NCI-H2081 treated with DMSO at 0.1 percent for 48 hours (cell line): ENCODE data around the gene ZDHHC14.
"Not testable (repeated sequence)": the region's sequence is repeated elsewhere in the genome, so short reads cannot be mapped to it uniquely, and the experiment has no call there.

ENCODE experiments used
- DNase-seq: peaks from one replicate; lab custom pipeline; 2025; lab: John Stamatoyannopoulos, UW

Gene ZDHHC14

DNA sequence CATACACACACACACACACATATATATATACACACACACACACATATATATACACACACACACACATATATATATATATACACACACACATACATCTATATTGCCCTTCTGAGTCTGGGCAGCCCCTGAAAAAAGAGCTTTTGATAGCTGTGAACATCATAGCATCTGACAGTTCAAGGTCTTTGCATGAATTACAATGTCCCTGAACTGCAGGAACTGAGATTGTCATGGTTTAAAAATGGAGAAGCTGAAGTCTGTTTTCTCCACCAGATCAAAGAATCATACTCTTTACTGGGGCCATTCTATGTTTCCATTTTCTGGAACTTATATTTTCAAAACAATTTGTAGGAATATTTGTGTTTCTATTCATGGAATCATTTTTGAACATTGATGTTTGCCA, 189.8 kb downstream of the ZDHHC14 start:
- no peak for DNase-seq

DNA sequence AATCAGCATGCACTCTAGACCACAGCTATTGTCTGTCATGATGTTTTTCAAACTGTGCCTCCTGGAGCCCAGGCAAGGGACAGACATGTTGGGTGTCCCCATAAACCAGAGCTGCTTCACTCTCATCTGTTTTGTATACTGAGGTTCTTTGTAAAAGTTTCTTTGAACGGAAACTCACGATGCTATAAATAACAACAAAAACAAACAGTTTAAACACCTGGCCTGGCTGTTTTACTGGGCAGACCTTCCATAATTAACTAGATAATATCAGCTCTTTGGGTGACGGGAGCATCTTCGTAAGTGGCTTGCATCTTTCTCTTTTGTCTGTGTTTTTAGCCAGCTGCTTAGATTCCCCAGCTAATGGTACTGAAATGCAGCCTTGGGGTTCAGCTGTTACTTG, 190.3 kb downstream of the ZDHHC14 start:
- DNase-seq = no peak

DNA sequence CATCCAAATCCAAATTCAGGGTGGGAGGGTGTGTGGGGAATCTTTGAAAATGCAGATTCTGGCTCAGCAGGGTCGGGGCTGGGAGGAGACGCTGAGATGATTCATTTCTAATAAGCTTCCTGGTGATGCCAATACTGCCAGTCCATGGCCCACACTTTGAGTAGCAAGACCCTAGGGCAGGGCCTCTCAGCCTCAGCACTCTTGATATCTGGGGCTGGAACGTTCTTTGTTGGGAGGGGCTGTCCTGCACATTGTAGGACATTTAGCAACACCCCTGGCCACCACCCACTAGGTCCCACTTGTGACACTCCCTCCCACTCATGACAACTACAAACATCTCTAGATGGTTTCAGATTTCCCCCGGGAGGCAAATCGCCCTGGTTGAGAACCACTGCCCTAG, 191.0 kb downstream of the ZDHHC14 start:
- no peak for DNase-seq

DNA sequence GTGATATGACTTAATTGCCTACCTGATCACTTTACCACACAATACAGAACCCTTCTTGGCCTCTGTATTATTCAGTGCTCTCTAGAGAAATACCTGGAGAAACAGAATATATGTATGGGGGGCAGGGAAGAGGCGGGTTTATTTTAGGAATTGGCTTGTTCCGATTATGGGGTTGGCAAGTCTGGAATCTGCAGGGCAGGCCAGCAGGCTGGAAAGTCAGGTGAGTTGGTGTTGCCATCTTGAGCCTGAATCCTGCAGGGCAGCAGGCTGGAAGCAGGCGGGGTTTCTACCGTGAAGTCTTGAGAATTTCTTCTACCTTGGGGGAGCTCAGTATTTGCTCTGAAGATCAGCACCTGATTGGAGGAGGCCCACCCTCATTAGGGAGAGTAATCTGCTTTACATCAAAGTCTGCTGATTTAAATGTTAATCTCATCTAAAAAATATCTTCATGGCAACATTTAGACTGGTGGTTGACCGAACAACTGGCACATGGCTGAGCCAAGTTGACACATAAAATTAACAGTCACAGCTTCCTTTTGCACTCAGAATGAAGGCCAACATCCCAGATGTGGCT, 193.9 kb downstream of the ZDHHC14 start:
- DNase-seq = no peak

DNA sequence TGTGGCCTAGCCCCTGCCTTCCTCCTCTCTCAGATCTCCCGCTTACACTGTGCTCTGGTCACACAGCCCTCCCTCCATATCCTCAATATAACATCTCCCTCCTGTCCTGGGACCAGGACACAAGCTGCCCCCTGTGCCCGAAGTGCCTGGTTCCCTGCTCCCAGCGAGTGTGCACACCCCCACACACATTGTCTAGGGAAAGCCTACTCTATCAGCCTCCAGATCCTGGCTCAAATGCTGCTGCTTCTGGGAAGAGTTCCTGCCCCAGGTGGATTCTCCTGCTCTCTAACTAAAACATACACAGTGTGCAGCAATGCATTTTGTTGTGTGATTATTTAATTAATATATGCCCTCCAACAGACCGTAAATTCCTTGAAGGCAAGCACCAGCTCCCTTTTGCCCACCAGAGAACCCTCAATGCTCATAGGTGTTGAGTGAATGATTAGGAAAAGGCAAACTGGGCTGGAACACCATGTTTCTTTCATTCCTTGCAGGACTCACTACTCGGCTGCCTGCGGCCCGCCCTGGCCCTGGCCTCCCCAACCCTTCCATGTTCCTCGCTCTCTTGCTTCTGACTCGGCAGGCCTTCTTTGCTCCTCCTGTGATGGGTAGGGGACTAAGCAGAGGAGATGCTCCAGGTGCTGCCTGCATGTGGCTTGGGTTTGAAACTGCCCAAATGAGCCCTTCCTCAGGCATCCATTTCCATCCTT, 194.6 kb downstream of the ZDHHC14 start:
- DNase-seq = no peak

DNA sequence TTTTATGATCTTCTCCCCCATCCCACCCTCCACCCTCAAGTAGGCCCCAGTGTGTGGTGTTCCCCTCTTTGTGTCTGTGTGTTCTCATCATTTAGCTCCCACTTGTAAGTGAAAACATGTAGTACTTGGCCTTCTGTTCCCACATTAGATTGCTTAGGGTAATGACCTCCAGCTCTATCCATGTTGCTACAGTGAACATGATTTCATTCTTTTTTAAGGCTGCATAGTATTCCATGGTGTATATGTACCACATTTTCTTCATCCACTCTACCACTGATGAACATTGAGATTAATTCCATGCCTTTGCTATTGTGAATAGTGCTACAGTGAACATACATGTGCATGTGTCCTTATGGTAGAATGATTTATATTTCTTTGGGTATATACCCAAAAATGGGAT, 196.0 kb downstream of the ZDHHC14 start:
- DNase-seq = not testable (repeated sequence)

DNA sequence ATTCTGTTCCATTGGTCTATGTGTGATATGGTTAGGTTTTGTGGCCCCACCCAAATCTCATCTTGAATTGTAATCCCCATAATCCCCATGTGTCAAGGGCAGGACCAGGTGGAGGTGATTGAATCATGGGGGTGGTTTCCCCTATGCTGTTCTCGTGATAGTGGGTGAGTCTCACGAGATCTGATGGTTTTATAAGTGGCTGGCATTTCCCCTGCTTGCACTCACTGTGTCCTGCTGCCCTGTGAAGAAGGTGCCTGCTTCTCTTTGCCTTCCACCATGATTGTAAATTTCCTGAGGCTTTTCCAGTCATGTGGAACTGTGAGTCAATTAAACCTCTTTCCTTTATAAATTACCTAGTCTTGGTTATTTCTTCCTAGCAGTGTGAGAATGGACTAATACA, 197.5 kb downstream of the ZDHHC14 start:
- DNase-seq = not testable (repeated sequence)

DNA sequence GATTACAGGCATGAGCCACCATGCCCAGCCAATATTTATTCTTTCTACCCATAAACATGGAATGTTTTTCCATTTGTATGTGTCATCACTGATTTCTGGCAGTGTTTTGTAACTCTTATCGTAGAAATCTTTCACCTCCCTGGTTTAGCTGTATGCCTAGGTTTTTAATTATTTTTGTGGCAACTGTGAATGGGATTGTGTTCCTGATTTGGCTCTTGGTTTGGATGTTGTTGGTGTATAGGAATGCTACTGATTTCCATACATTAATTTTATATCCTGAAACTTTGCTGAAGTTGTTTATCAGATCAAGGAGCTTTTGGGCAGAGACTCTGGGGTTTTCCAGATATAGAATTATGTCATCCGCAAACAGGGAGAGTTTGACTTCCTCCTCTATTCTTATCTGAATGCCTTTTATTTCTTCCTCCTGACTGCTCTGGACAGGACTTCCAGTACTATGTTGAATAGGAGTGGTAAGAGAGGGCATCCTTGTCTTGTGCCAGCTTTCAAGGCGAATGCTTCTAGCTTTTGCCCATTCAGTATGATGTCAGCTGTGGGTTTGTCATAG, 198.6 kb downstream of the ZDHHC14 start:
- DNase-seq = no peak

DNA sequence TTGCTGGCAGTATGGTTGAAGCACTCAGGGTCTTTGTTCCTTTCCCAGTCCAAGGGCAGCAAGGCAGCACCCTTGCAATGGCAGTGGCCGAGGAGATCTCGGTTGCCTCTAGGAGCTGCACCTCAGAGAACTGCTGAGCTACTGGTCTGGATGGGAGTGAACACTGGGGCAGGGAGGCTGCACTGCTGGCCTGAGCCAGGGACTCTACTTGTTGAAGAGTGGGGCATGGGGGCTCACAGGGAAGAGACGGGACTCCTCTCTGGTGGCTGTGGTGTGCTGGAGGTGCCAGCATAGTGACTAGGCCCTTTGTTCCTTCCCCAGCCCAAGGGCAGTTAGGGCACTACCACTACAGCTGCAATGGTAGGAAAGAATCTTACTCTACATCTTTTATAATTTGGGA, 203.0 kb downstream of the ZDHHC14 start:
- no peak for DNase-seq

DNA sequence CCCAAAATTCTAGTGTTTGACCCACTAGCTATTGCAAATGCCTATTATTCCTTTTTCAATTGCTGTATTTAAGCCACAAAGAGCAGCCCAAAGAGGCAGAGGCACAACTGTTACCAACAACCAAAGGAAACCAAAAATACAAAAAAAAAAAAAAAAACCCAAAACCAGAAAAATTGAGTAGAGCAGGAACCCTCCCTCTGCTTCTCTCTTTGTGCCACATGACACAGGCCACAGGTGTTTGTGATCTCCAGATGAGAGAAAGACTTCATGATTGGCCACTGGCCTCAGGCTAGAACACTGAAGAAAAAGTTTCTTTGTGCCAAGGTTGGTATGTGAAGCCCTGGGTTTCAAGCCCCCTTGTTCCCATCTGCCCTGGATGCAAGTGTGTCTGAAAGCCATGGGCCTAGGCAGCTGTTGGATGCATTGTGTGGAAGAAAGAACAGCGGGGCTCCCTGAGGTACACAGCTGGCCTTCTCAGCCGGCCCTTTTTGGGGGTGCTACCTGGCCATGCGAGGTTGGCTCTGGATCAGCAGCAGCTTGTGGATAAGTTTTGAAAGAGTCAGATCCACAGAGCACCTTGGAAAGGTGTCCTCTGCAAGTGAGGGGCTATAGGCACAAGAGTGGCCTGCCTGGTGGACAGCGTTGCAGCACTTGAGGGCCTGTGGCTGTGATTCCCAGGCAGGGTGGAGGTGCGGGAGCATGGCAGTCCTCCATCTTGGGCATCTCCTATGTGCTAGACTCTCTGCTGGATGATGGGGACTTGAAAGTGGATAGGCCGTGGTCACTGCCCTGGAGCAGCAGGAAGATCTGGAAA, 204.5 kb downstream of the ZDHHC14 start:
- no peak for DNase-seq

DNA sequence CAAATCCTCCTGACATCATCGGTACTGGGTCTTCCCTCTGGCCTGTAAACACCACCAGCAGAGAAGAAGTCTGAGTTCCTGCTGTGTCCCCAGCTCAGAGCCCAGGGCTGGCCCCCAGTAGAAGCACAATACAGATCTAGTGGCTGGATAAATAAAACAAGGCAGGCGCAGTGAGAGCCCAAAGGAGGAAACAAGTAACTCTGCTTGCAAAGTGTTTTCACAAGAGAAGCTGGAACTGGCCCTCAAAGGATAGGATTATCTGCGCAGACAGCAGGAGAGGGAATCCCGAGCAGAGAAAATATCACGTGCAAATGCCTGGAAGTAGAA, 205.1 kb downstream of the ZDHHC14 start:
- no peak for DNase-seq

DNA sequence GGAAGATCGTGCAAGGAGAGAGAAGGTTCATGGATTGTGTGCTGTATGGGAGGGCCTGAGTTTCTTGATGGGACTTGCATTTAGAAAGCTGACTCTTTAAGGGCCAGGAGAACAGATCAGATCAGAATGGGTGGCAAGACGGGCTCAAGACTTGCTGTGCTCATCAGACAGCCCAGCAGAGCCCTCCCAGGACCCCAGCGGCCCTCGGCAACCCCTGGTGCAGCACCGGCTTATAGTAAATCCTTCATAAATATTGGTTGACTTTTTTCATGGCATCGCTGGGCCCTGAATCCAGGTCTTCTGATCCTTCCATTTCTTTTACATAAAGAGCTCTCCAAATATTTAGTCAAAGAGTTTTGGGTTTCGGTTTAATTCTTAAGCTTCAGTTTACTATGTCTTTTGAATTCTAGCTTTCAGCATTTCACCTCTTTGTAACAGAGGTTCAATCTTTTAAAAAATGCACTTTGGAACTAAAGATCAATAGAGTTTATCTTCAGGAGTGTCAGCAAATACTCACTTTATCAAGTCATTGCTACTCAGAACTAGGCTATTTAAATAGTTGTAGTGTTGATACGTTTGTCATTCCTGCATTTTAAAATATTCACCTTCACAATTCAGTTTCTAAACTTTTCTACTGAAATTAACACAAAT, 205.6 kb downstream of the ZDHHC14 start:
- DNase-seq = no peak

DNA sequence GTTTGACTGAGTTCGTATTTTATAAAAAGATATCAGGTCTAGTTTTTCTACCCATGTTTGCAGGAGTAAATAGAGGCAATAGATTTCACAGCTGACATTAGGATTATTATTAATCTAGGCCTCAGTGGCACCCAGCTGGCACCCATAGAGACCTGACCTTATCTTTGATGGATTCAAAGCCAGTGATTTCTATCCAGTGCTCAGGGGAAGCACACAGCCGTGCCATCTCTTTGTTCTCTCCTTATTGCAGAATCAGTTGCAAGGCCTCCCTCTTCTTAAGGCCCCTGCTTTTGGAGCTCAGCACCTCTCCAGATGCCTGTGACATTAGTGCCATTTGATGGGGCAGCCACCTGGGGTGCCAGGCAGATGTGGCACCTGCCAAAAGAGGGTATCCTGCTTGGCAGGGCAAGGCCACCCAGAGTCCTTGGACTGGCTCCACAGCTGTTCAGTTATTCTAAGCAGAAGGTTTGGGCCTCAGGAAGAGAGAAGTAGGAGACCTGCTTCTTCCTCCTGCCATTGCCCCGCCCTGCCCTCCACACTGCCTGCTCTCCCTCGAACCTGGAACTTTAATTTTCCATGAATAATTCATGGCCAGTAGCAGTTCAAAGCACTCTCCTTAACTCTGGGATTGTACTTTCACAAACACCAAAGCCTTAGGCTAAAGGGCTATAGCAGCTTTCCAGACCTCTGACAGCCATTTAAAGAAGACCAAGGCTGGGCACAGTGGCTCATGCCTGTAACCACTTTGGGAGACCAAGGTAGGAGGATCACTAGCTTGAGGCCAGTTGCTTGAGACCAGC, 206.3 kb downstream of the ZDHHC14 start:
- DNase-seq = no peak

DNA sequence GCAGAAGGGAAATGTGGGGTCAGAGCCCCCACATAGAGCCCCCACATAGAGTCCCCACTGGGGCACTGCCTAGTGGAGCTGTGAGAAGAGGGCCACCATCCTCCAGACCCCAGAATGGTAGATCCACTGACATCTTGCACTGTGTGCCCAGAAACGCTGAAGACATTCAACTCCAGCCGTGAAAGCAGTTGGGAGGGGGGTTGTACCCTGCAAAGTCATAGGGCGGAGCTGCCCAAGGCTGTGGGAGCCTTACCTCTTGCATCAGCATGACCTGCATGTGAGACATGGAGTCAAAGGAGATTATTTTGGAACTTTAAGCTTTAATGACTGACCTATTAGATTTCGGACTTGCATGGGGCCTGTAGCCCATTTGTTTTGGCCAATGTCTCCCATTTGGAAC, 209.7 kb downstream of the ZDHHC14 start:
- not testable (repeated sequence) for DNase-seq

DNA sequence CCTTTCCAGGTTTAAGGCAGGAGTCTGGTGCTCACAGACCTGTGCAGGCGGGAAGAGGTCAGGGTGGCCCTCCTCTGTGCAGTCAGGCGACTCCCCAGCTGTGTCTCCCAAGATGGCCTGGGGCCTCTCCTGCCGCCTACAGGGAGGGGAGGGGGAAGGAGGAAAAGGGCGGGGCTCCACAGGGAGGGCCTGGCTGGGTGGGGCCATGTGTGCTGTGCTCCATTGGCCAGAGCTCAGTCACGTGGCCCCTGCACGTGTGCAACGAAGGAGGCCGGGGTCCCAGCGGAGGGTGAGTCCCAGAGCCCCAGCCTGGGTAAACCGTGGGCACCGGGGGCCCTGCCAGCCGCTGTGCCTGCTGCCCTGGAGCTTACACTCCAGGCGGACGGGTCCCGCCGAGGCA, 211.6 kb downstream of the ZDHHC14 start:
- DNase-seq = no peak

DNA sequence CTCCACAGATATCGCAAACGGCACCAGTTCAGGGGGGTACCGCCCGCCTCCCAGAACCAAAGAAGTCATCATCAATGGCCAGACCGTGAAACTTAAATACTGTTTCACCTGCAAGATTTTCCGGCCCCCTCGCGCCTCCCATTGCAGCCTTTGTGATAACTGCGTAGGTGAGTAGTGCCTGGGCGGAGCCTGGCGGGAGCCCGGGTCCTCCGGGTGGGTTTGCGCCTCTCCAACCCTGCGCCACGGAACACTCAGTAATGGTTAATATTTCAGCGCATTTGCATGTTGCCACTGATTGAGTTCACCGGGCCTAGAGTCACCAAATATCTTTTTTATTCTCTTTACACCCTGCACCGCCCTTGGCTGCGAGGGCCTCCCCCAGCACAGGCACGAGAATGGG, 212.0 kb downstream of the ZDHHC14 start:
- DNase-seq = no peak

DNA sequence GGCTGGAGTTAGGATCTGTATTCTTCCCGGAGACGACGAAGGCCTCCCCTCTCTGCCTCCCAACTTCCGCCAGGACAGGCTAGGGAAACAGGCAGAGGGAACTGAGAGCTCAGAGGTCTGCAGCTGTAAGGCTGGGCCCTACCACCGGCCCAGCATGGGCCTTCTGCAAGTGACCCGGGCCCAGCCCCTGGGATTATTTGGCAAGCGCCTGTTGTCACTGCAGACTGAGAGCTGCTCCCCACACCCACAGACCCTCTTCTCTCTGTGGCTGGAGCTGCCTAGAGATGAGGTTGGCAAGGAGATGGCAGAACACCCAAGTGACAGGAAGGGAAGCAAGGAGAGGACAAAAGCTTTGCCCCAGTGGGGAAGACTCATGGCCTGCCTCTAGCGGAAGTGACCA, 212.6 kb downstream of the ZDHHC14 start:
- DNase-seq = no peak

DNA sequence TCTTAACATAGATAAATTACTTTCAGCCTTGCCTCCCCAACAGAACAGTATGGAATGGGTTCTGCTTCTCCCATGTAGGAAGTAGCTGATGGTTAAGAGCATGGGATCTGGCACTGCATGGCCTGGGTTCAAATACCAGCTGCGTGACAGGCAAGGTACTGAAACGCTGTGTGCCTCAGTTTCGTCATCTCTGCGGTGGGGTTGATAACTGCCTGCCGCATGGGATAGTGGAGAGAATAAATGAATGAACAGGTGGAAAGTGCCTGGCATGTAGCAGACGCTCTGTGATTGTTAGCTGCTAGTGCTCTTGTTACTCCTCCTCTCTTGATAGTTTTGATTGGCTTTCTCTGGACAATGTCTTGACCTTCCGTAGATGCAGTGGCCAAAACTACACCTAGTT, 213.3 kb downstream of the ZDHHC14 start:
- no peak for DNase-seq

DNA sequence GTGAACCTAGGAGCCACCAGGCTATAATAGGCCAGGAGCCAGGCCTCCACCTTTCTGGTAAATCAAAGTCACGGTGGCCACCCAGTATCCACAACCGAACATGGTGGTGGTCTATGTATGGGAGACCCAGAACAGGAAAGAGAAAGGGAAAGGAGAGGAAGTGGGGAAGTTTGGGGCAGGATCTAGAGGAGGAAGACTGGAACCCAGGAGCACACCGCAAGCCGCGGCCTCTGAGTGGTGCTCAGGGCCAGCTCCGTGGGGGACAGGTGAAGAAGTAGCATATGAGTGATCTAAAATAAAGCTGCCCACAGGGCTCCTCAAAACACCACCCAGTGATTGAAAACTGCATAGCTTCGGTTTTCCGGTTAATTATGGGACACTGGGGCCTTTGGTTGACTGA, 214.8 kb downstream of the ZDHHC14 start:
- no peak for DNase-seq

DNA sequence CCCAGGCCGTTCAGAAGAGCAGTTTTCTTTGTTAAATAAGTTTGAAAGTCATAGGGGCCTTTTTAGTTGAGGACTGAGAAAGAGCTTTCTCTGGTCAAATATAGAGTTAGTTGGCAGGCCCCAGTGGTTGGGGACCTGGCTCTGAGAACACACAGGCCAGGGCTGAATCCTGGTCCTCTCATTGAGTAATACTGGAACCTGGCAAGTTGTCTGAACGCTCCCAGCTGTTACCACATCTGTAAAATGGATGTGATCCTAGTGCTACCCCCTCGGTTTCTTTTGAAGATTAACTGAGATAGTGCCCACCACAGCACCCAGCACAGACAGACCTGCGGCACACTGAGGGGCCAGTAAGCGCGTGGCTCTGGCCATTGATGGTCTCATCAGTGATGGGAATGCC, 215.5 kb downstream of the ZDHHC14 start:
- no peak for DNase-seq

DNA sequence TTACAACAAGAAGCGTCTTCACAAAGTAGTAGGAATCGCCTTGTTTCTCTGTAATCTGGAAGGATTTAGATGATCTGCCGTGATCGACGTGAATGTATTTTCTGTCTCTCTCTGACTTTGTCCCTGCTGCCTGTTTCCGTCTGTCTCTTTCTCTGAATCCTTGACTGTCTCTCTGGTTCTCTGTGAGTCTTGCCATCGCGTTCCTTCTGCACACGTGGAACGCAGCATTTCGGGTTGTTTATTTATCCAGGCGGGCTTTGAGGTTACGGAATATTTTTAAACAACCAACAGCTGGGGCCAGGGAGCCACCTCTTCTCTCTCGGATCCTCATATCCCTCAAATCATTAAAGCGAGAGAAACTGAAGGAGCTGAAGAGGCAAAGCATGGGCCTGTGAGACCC, 215.9 kb downstream of the ZDHHC14 start:
- no peak for DNase-seq
